RWPE2 (cell line): Measurements from ENCODE around the gene OOSP3.
"Not testable (repeated sequence)": the region's sequence is repeated elsewhere in the genome, so short reads cannot be mapped to it uniquely, and the experiment has no call there.

Source experiments
- ATAC-seq: fragments of 200-7000 bp; cut with Tn5 transposase; 3 replicates; pipeline ENCODE4 v1.9.1; 2021; ENCODE audit warnings: low read depth
- DNase-seq: peaks from one replicate; pipeline ENCODE4 v3.0.0-alpha.2; 2020; ENCODE audit warnings: low spot score
- H3K27ac ChIP-seq: fragments of 450-650 bp; 2 replicates; pipeline ENCODE4 v1.5.1; 2017; ENCODE audit warnings: mild to moderate bottlenecking; ENCODE audit not compliant: poor library complexity, severe bottlenecking
- H3K27me3 ChIP-seq: fragments of 250-450 bp; sonication (Bioruptor Pico); 2 replicates; pipeline ENCODE4 v1.5.1; 2021; ENCODE audit warnings: mild to moderate bottlenecking, moderate library complexity; ENCODE audit not compliant: insufficient read depth, poor library complexity, severe bottlenecking
- H3K36me3 ChIP-seq: fragments of 250-450 bp; sonication (Bioruptor Pico); 2 replicates; pipeline ENCODE4 v1.5.1; 2020; ENCODE audit warnings: low read depth, mild to moderate bottlenecking, moderate library complexity
- H3K4me1 ChIP-seq: fragments of 250-450 bp; sonication (Bioruptor Pico); 2 replicates; pipeline ENCODE4 v1.5.1; 2021; ENCODE audit warnings: mild to moderate bottlenecking, moderate library complexity; ENCODE audit not compliant: insufficient read depth, poor library complexity, severe bottlenecking
- H3K4me3 ChIP-seq: fragments of 250-450 bp; sonication (Bioruptor Pico); 2 replicates; pipeline ENCODE4 v1.5.1; 2021; ENCODE audit warnings: mild to moderate bottlenecking, moderate library complexity; ENCODE audit not compliant: severe bottlenecking
- H3K9me3 ChIP-seq: fragments of 250-450 bp; sonication (Bioruptor Pico); 2 replicates; pipeline ENCODE4 v1.5.1; 2021; ENCODE audit warnings: mild to moderate bottlenecking, moderate library complexity; ENCODE audit not compliant: severe bottlenecking
- CTCF ChIP-seq: fragments of 450-650 bp; IDR thresholded peaks from one replicate; pipeline ENCODE4 v1.5.1; 2017; ENCODE audit warnings: mild to moderate bottlenecking, moderate library complexity; ENCODE audit not compliant: poor library complexity, severe bottlenecking

The OOSP3 gene

DNA sequence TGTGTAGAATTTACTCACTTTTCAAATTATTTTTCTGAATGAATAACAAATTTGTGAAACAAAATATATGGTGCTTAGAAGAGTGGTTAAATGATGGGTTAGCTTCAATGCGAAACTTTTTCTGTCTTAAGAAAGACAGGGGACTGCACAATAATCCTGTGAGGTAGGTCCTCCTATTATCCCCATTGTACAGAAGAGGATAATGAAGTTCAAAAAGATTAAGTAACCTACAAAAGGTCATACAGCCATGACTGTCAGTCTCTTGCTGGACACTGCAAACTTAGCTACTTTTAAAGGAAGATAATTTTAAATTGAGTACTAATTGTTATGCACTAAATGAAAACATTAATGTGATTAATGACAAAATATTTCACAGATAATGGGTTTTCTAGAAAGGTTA is 5.0 kb downstream of the OOSP3 start:
- Histone ChIP-seq H3K27me3 (no peaks in the 10 kb centered on the region), H3K27ac (no peak overlapping the region), H3K36me3 (no peaks in the 10 kb centered on the region), H3K4me1 (no peaks in the 10 kb centered on the region), H3K4me3 (no peak overlapping the region), H3K9me3 (no peaks in the 10 kb centered on the region)
- ATAC-seq = no peak
- no peak for DNase-seq
- TF ChIP-seq CTCF = no peak

- not testable (repeated sequence) for DNase-seq, H3K27ac ChIP-seq, H3K4me3 ChIP-seq, H3K4me1 ChIP-seq, H3K36me3 ChIP-seq, H3K27me3 ChIP-seq, H3K9me3 ChIP-seq, ATAC-seq
Measured at GRCh38 chr11:59887156-59887555, 8.6 kb downstream of the OOSP3 start.

DNA sequence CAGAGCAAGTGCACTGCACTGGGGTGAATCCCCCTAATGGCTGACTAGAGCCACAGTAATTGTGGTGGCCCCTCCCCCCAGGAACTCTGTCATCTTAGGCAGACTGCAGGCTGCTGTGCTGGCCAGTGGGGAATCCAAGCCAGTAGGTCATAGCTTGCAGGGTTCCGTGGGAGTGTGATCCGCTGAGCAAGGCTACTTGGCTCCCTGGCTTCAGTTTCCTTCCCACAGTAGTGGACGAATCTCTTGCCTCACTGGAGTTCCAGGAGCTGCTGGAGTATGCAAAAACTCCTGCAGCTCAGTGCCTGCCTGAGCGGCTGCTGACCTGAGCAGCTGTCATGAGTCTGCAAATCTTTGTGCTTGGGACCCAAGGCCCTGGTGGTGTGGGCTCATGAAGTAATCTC is 13.2 kb downstream of the OOSP3 start:
- H3K36me3 ChIP-seq = no peaks in the 10 kb centered on the region
- DNase-seq = no peak
- no peak overlapping the region for H3K27ac ChIP-seq
- no peak for TF ChIP-seq CTCF
- H3K27me3 ChIP-seq = no peaks in the 10 kb centered on the region
- no peak overlapping the region for H3K4me3 ChIP-seq
- H3K4me1 ChIP-seq = no peaks in the 10 kb centered on the region
- no peak for ATAC-seq
- H3K9me3 ChIP-seq = peaks cover 3% of the 10 kb centered on the region

GRCh38 chr11:59894616-59895015 is 16.0 kb downstream of the OOSP3 start:
- DNase-seq (no peak), ATAC-seq (no peak)
- Histone ChIP-seq H3K27ac (no peak overlapping the region), H3K9me3 (peaks cover 2% of the 10 kb centered on the region), H3K4me3 (no peak overlapping the region), H3K4me1 (no peaks in the 10 kb centered on the region), H3K36me3 (no peaks in the 10 kb centered on the region), H3K27me3 (no peaks in the 10 kb centered on the region)
- no peak for TF ChIP-seq CTCF

- no peaks in the 10 kb centered on the region for H3K36me3 ChIP-seq
- H3K27me3 ChIP-seq = no peaks in the 10 kb centered on the region
- no peak for TF ChIP-seq CTCF
- peaks cover 9% of the 10 kb centered on the region for H3K4me1 ChIP-seq
- DNase-seq (no peak), ATAC-seq (no peak)
- H3K4me3 ChIP-seq = no peak overlapping the region
- no peak overlapping the region for H3K27ac ChIP-seq
- no peaks in the 10 kb centered on the region for H3K9me3 ChIP-seq
Measured at GRCh38 chr11:59898046-59898445, 19.5 kb downstream of the OOSP3 start.
